ENCODE measurements around the gene SHMT1. TPM values are rescaled to one million over a fixed set of nuclear protein-coding genes. Genes with fewer than 3 reads are reported as not detected.

SHMT1 gene
- total RNA-seq, 1 donor from 2014 or later, result 3.9 TPM

- no peaks in the 10 kb centered on the region for H3K4me1 Mint-ChIP-seq (ENCODE audit: low read depth)
- peaks cover 17% of the 10 kb centered on the region for H3K36me3 Mint-ChIP-seq (ENCODE audit: low read depth)
- DNase-seq (ENCODE audit: low spot score), result no peak
- no peak overlapping the region for H3K27ac Mint-ChIP-seq (ENCODE audit: unreplicated experiment)
- H3K9me3 Mint-ChIP-seq (ENCODE audit: low read depth), result no peaks in the 10 kb centered on the region
- H3K4me3 Mint-ChIP-seq (ENCODE audit: unreplicated experiment), result no peak overlapping the region
- H3K27me3 Mint-ChIP-seq (ENCODE audit: low read depth), result no peaks in the 10 kb centered on the region
- no peak for TF ChIP-seq CTCF (IDR thresholded peaks at IDR 0.05)
These were observed 35.8 kb downstream of the SHMT1 start for GRCh38 chr17:18327556-18327955.

- no peaks in the 10 kb centered on the region for H3K9me3 Mint-ChIP-seq (ENCODE audit: low read depth)
- no peak for TF ChIP-seq CTCF (IDR thresholded peaks at IDR 0.05)
- H3K27me3 Mint-ChIP-seq (ENCODE audit: low read depth), result no peaks in the 10 kb centered on the region
- H3K27ac Mint-ChIP-seq (ENCODE audit: unreplicated experiment), result no peak overlapping the region
- no peak for DNase-seq (ENCODE audit: low spot score)
- no peak overlapping the region for H3K4me3 Mint-ChIP-seq (ENCODE audit: unreplicated experiment)
- H3K36me3 Mint-ChIP-seq (ENCODE audit: low read depth), result peaks cover 19% of the 10 kb centered on the region
- no peaks in the 10 kb centered on the region for H3K4me1 Mint-ChIP-seq (ENCODE audit: low read depth)
These were observed 36.3 kb downstream of the SHMT1 start for GRCh38 chr17:18327093-18327492.

GRCh38 chr17:18326572-18326971 is 36.8 kb downstream of the SHMT1 start:
- no peaks in the 10 kb centered on the region for H3K27me3 Mint-ChIP-seq (ENCODE audit: low read depth)
- H3K9me3 Mint-ChIP-seq (ENCODE audit: low read depth), result no peaks in the 10 kb centered on the region
- no peaks in the 10 kb centered on the region for H3K4me1 Mint-ChIP-seq (ENCODE audit: low read depth)
- H3K27ac Mint-ChIP-seq (ENCODE audit: unreplicated experiment), result no peak overlapping the region
- no peak for DNase-seq (ENCODE audit: low spot score)
- no peak overlapping the region for H3K4me3 Mint-ChIP-seq (ENCODE audit: unreplicated experiment)
- TF ChIP-seq CTCF (IDR thresholded peaks at IDR 0.05), result no peak
- peaks cover 19% of the 10 kb centered on the region for H3K36me3 Mint-ChIP-seq (ENCODE audit: low read depth)

GRCh38 chr17:18326039-18326438 is 37.3 kb downstream of the SHMT1 start:
- TF ChIP-seq CTCF (IDR thresholded peaks at IDR 0.05), result no peak
- H3K4me1 Mint-ChIP-seq (ENCODE audit: low read depth), result no peaks in the 10 kb centered on the region
- H3K27me3 Mint-ChIP-seq (ENCODE audit: low read depth), result no peaks in the 10 kb centered on the region
- H3K4me3 Mint-ChIP-seq (ENCODE audit: unreplicated experiment), result no peak overlapping the region
- DNase-seq (ENCODE audit: low spot score), result no peak
- no peak overlapping the region for H3K27ac Mint-ChIP-seq (ENCODE audit: unreplicated experiment)
- peaks cover 19% of the 10 kb centered on the region for H3K36me3 Mint-ChIP-seq (ENCODE audit: low read depth)
- H3K9me3 Mint-ChIP-seq (ENCODE audit: low read depth), result no peaks in the 10 kb centered on the region

- no peak overlapping the region for H3K27ac Mint-ChIP-seq (ENCODE audit: unreplicated experiment)
- no peak for DNase-seq (ENCODE audit: low spot score)
- H3K9me3 Mint-ChIP-seq (ENCODE audit: low read depth), result no peaks in the 10 kb centered on the region
- TF ChIP-seq CTCF (IDR thresholded peaks at IDR 0.05), result no peak
- H3K4me1 Mint-ChIP-seq (ENCODE audit: low read depth), result peaks cover 14% of the 10 kb centered on the region
- H3K27me3 Mint-ChIP-seq (ENCODE audit: low read depth), result no peaks in the 10 kb centered on the region
- H3K36me3 Mint-ChIP-seq (ENCODE audit: low read depth), result peaks cover 19% of the 10 kb centered on the region
- H3K4me3 Mint-ChIP-seq (ENCODE audit: unreplicated experiment), result no peak overlapping the region
These were observed 39.0 kb downstream of the SHMT1 start for GRCh38 chr17:18324140-18325050.
